SK-N-SH treated with all-trans-retinoic acid at 6 μM for 48 hours (cell line): ENCODE results near the gene NHSL2.

Experiments
- ARNTL ChIP-seq: fragments of 450-650 bp; formaldehyde crosslinking; IDR thresholded peaks from 2 replicates; pipeline ENCODE4 v1.5.0; 2020; ENCODE audit warnings: low read depth, mild to moderate bottlenecking, moderate library complexity, borderline replicate concordance
- BACH2 ChIP-seq: fragments of 250-450 bp; sonication (Bioruptor Pico); IDR thresholded peaks from 2 replicates; pipeline ENCODE4 v1.9.0; 2021; ENCODE audit warnings: mild to moderate bottlenecking, borderline replicate concordance
- GLIS3 ChIP-seq: fragments of 250-450 bp; sonication (Bioruptor Pico); IDR thresholded peaks from 2 replicates; pipeline ENCODE4 v1.5.0; 2020; ENCODE audit warnings: mild to moderate bottlenecking, moderate library complexity
- ISL1 ChIP-seq: fragments of 250-450 bp; sonication (Bioruptor Pico); IDR thresholded peaks from 2 replicates; pipeline ENCODE4 v2.1.2; 2022; ENCODE audit warnings: mild to moderate bottlenecking, moderate library complexity
- PPARA ChIP-seq: fragments of 250-450 bp; sonication (Bioruptor Pico); IDR thresholded peaks from 2 replicates; pipeline ENCODE4 v1.5.0; 2020; ENCODE audit warnings: mild to moderate bottlenecking, borderline replicate concordance
- RARB ChIP-seq: fragments of 250-450 bp; sonication (Bioruptor Pico); IDR thresholded peaks from 2 replicates; pipeline ENCODE4 v1.8.0; 2021; ENCODE audit warnings: mild to moderate bottlenecking, moderate library complexity
- SNAI2 ChIP-seq: fragments of 250-450 bp; sonication (Bioruptor Pico); IDR thresholded peaks from 2 replicates; pipeline ENCODE4 v1.5.0; 2020; ENCODE audit warnings: mild to moderate bottlenecking, moderate library complexity
- ZFP3 ChIP-seq: fragments of 250-450 bp; sonication (Bioruptor Pico); IDR thresholded peaks from 2 replicates; pipeline ENCODE4 v1.5.0; 2020; ENCODE audit warnings: mild to moderate bottlenecking, moderate library complexity
- ZFP30 ChIP-seq: fragments of 450-650 bp; formaldehyde crosslinking; IDR thresholded peaks from 2 replicates; pipeline ENCODE4 v1.5.0; 2022; ENCODE audit warnings: mild to moderate bottlenecking, moderate library complexity
- ZNF70 ChIP-seq: fragments of 450-650 bp; formaldehyde crosslinking; IDR thresholded peaks from 2 replicates; pipeline ENCODE4 v1.5.0; 2020; ENCODE audit warnings: mild to moderate bottlenecking, moderate library complexity
- ZNF8 ChIP-seq: fragments of 450-650 bp; formaldehyde crosslinking; IDR thresholded peaks from 2 replicates; pipeline ENCODE4 v1.5.0; 2020; ENCODE audit warnings: mild to moderate bottlenecking, moderate library complexity
- TF ChIP-seq, protein P1 (sequence below): fragments of 250-450 bp; sonication (Bioruptor Pico); IDR thresholded peaks from 2 replicates; pipeline ENCODE4 v1.8.0; 2020; ENCODE audit warnings: mild to moderate bottlenecking, moderate library complexity, borderline replicate concordance
- TF ChIP-seq, protein P2 (sequence below): fragments of 250-450 bp; sonication (Bioruptor Pico); IDR thresholded peaks from 2 replicates; pipeline ENCODE4 v1.8.0; 2021; ENCODE audit warnings: low read depth, mild to moderate bottlenecking, moderate library complexity, borderline replicate concordance
- TF ChIP-seq, protein P3 (sequence below): fragments of 250-450 bp; sonication (Bioruptor Pico); IDR thresholded peaks from 2 replicates; pipeline ENCODE4 v1.5.1; 2020; ENCODE audit warnings: low read depth, mild to moderate bottlenecking, moderate library complexity

DNA sequence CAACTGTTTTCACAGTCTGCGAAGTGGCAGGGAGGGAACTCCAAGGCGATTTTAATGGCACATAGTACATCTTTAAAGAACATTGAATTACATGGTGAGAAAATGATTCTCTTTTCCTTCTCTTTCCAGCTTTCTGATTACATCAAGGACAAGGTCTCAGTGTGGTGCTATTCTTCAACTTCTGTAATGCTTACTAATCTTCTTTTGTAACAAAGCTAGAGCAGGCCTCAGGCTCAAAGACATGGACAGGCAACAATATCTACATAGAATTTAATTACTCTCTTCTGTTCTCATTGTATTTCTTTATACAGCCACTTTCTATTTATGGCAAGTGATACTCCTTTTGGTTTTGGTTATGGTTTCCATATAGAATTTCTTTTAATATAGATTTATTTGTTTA, 172.6 kb downstream of the NHSL2 start:
- TF ChIP-seq SNAI2 (CRISPR knock-in tag), result no peak
- TF ChIP-seq, protein P1, sequence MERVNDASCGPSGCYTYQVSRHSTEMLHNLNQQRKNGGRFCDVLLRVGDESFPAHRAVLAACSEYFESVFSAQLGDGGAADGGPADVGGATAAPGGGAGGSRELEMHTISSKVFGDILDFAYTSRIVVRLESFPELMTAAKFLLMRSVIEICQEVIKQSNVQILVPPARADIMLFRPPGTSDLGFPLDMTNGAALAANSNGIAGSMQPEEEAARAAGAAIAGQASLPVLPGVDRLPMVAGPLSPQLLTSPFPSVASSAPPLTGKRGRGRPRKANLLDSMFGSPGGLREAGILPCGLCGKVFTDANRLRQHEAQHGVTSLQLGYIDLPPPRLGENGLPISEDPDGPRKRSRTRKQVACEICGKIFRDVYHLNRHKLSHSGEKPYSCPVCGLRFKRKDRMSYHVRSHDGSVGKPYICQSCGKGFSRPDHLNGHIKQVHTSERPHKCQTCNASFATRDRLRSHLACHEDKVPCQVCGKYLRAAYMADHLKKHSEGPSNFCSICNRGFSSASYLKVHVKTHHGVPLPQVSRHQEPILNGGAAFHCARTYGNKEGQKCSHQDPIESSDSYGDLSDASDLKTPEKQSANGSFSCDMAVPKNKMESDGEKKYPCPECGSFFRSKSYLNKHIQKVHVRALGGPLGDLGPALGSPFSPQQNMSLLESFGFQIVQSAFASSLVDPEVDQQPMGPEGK (CRISPR knock-in tag), result no peak
- TF ChIP-seq RARB (CRISPR knock-in tag), result no peak
- TF ChIP-seq, protein P2, sequence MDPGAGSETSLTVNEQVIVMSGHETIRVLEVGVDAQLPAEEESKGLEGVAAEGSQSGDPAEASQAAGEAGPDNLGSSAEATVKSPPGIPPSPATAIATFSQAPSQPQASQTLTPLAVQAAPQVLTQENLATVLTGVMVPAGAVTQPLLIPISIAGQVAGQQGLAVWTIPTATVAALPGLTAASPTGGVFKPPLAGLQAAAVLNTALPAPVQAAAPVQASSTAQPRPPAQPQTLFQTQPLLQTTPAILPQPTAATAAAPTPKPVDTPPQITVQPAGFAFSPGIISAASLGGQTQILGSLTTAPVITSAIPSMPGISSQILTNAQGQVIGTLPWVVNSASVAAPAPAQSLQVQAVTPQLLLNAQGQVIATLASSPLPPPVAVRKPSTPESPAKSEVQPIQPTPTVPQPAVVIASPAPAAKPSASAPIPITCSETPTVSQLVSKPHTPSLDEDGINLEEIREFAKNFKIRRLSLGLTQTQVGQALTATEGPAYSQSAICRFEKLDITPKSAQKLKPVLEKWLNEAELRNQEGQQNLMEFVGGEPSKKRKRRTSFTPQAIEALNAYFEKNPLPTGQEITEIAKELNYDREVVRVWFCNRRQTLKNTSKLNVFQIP (CRISPR knock-in tag), result no peak
- TF ChIP-seq ARNTL (CRISPR knock-in tag), result no peak
- TF ChIP-seq, protein P3, sequence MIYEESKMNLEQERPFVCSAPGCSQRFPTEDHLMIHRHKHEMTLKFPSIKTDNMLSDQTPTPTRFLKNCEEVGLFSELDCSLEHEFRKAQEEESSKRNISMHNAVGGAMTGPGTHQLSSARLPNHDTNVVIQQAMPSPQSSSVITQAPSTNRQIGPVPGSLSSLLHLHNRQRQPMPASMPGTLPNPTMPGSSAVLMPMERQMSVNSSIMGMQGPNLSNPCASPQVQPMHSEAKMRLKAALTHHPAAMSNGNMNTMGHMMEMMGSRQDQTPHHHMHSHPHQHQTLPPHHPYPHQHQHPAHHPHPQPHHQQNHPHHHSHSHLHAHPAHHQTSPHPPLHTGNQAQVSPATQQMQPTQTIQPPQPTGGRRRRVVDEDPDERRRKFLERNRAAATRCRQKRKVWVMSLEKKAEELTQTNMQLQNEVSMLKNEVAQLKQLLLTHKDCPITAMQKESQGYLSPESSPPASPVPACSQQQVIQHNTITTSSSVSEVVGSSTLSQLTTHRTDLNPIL (CRISPR knock-in tag), result no peak
- no peak for TF ChIP-seq PPARA (CRISPR knock-in tag)
- TF ChIP-seq ZFP3 (CRISPR knock-in tag), result no peak
- no peak for TF ChIP-seq GLIS3 (CRISPR knock-in tag)
- TF ChIP-seq ISL1 (CRISPR knock-in tag), result no peak
- no peak for TF ChIP-seq ZFP30 (CRISPR knock-in tag)
- no peak for TF ChIP-seq ZNF8 (CRISPR knock-in tag)
- no peak for TF ChIP-seq ZNF70 (CRISPR knock-in tag)
- TF ChIP-seq BACH2 (CRISPR knock-in tag), result no peak
